ENCODE results near the gene VTI1B.

The VTI1B gene

DNA sequence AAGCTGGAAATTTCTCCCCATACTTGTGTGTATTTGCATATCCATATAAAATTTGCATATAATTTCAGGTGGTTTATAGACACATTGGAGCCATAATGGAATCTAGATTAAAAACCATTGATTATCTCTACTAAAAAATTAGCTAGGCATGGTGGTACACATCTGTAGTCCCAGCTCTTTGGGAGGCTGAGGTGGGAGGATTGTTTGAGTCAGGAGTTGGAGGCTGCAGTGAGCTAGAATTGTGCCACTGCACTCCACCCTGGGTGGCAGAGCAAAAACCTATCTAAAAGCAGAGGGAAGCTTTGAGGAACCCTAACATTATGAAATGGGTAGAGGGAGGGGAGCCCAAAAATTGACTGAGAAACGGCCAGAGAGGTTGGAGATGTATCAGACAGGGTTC, 23.7 kb upstream of the VTI1B start:
- TF ChIP-seq POLR2A (IDR thresholded peaks at IDR 0.05; ENCODE audit: extremely low read depth, insufficient read length) (no peak), MAX (IDR thresholded peaks at IDR 0.05; ENCODE audit: low read depth, low read length) (no peak)
- TF ChIP-seq, protein P1, sequence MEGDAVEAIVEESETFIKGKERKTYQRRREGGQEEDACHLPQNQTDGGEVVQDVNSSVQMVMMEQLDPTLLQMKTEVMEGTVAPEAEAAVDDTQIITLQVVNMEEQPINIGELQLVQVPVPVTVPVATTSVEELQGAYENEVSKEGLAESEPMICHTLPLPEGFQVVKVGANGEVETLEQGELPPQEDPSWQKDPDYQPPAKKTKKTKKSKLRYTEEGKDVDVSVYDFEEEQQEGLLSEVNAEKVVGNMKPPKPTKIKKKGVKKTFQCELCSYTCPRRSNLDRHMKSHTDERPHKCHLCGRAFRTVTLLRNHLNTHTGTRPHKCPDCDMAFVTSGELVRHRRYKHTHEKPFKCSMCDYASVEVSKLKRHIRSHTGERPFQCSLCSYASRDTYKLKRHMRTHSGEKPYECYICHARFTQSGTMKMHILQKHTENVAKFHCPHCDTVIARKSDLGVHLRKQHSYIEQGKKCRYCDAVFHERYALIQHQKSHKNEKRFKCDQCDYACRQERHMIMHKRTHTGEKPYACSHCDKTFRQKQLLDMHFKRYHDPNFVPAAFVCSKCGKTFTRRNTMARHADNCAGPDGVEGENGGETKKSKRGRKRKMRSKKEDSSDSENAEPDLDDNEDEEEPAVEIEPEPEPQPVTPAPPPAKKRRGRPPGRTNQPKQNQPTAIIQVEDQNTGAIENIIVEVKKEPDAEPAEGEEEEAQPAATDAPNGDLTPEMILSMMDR (IDR thresholded peaks at IDR 0.05; ENCODE audit: low read depth, low read length), result no peak
- H3K4me3 ChIP-seq (ENCODE audit: low read depth, low read length), result no peak overlapping the region
- no peak for DNase-seq (ENCODE audit: low read depth)

GRCh38 chr14:67697006-67697405, 22.6 kb upstream of the VTI1B start:
- H3K4me3 ChIP-seq (ENCODE audit: low read depth, low read length), result no peak overlapping the region
- DNase-seq (ENCODE audit: low read depth), result no peak
- TF ChIP-seq POLR2A (IDR thresholded peaks at IDR 0.05; ENCODE audit: extremely low read depth, insufficient read length), result no peak
- TF ChIP-seq, protein P1 (IDR thresholded peaks at IDR 0.05; ENCODE audit: low read depth, low read length), result no peak
- TF ChIP-seq MAX (IDR thresholded peaks at IDR 0.05; ENCODE audit: low read depth, low read length), result no peak
- no peak for TF ChIP-seq MYC (IDR thresholded peaks at IDR 0.05; ENCODE audit: low read depth, low read length)

DNA sequence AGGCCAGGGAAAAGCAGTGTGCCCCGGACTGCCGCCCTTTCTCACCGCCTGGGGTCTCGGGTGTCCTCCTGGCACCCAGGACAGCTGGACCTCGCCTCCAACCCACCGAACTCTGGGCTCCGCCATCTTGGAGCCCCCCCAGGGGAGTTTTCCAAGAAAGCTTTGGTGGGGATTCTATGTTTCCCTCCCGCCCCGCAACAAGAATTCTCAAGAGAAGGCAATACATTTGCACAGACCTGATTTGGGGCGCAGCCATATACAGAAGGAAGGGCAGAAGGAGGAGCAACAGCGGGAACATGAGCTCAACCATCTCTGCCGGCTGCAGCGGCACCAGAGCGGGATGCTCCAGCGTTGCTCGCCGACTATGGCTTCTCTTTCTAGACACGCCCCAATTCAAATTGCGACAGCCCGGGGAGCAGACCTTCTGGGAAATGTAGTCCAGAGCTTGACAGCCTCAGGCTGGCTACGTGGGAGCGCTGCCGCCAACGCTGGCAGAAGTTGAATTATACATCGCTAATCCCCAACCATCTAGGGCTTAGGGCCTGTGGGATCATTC, 21.0 kb upstream of the VTI1B start, which contains the start of gene RDH11:
Gene RDH11 (minus strand): TSS at position 371 of the 556 bp plus-strand sequence. CDS start 61 bp downstream, at position 310.
- DNase-seq (ENCODE audit: low read depth), result peak; percentile 91
- H3K4me3 ChIP-seq (ENCODE audit: low read depth, low read length), result peak within 1 kb of the TSS; percentile 96
- TF ChIP-seq MAX (IDR thresholded peaks at IDR 0.05; ENCODE audit: low read depth, low read length), result peak; percentile 66
- peak; percentile 81 for TF ChIP-seq POLR2A (IDR thresholded peaks at IDR 0.05; ENCODE audit: extremely low read depth, insufficient read length)
- TF ChIP-seq, protein P1 (IDR thresholded peaks at IDR 0.05; ENCODE audit: low read depth, low read length), result no peak
- peak; percentile 37; the same call in 1 of the 2 replicates for TF ChIP-seq MYC (IDR thresholded peaks at IDR 0.05; ENCODE audit: low read depth, low read length)

- peak; percentile 85 for DNase-seq (ENCODE audit: low read depth)
- TF ChIP-seq, protein P1 (IDR thresholded peaks at IDR 0.05; ENCODE audit: low read depth, low read length), result no peak
- TF ChIP-seq MAX (IDR thresholded peaks at IDR 0.05; ENCODE audit: low read depth, low read length) (peak; percentile 34; the same call in 1 of the 2 replicates), MYC (IDR thresholded peaks at IDR 0.05; ENCODE audit: low read depth, low read length) (no peak), POLR2A (IDR thresholded peaks at IDR 0.05; ENCODE audit: extremely low read depth, insufficient read length) (peak; percentile 49)
- H3K4me3 ChIP-seq (ENCODE audit: low read depth, low read length), result peak overlapping the region; percentile 96
Observed at GRCh38 chr14:67694791-67695393, 20.5 kb upstream of the VTI1B start.

- no peak for TF ChIP-seq POLR2A (IDR thresholded peaks at IDR 0.05; ENCODE audit: extremely low read depth, insufficient read length)
- TF ChIP-seq, protein P1 (IDR thresholded peaks at IDR 0.05; ENCODE audit: low read depth, low read length), result no peak
- TF ChIP-seq MAX (IDR thresholded peaks at IDR 0.05; ENCODE audit: low read depth, low read length), result no peak
- TF ChIP-seq MYC (IDR thresholded peaks at IDR 0.05; ENCODE audit: low read depth, low read length), result no peak
- no peak for DNase-seq (ENCODE audit: low read depth)
- no peak overlapping the region for H3K4me3 ChIP-seq (ENCODE audit: low read depth, low read length)
Observed at GRCh38 chr14:67690011-67690410, 15.6 kb upstream of the VTI1B start.
